Stimulated activated CD4-positive, alpha-beta T cell treated with anti-CD3 and anti-CD28 coated beads, Interleukin-12 subunit alpha, Interleukin-12 subunit beta, amount 100 ng/mL, for 48 hours (primary cell): ENCODE data around the gene GAS6.
"Not testable (repeated sequence)": the region's sequence is repeated elsewhere in the genome, so short reads cannot be mapped to it uniquely, and the experiment has no call there.

ENCODE experiments used
- DNase-seq, 3 donors: peaks; one replicate each; pipeline ENCODE4 v3.0.0-alpha.2; 2020; ENCODE audit warnings: low read depth in 2 of 3, low spot score in 1 of 3

Gene GAS6

DNA sequence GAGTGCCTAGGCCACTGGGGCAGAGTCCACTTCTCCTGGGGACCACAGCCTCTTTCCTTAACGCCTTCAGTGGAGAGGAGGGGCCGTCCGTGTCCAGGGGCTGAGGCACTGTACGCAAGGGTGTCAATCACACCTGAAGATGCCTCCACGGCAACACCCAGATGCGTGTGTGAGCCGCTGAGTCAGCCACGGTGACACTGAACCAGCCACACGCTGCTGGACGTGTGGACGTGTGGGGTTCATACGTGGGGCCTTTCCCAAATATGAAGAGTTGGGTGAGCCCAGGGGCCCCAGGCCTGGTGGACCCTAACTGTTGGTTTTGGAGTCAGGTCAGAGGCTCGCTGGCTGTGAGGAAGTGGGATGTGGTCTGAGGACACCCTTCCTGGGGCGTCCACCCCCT, 53.2 kb downstream of the GAS6 start:
- no peak for DNase-seq

DNA sequence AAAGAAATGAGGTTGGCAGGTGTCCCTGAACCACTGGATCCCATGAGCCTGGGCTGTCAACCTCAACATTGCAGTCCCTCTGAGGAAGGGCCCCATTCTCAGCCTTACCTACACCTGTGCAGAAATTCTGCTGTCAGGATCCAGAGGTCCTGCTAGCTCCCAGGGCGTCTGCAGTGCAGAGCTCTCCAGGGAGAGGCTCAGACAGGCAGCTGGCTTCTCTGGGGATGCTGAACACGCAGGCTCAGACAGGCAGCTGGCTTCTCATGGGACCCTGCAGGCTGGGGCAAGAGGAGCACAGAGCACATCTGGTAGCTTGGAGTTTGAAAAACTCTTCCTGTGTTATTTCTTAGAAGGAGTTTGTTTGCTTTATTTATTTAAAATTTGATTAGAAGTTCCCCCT, 53.9 kb downstream of the GAS6 start:
- DNase-seq, result no peak

DNA sequence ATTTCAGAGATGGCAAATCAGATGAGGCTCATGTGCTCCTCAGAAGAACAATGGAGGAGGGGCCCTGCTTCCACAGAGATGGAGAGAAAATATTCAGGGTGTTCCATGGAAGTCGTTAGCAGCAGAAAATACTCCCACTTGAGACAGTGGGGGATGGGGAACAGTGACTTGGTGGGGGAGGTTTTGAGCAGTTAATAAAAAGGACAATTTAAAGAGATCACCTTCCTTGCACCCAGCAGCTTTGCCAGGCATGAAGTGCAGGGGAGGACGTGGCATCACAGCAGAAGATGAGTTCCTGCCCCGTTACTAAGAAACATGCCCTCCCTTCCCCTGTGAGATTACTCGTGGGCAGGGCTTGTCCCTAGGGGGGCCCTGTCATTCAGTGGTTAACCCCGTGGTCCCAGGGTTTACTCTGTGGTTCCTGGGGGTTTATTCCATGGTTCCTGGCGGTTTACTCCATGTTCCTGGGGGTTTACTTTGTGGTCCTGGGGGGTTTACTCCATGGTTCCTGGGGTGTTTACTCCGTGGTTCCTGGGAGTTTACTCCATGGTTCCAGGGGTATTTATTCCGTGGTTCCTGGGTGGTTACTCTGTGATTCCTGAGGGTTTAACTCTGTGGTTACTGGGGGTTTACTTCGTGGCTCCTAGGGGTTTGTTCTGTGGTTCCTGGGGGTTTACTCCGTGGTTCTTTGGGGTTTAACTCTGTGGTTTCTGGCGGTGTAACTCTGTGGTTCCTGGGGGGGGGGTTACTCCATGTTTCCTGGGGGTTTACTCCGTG, 55.6 kb downstream of the GAS6 start:
- no peak for DNase-seq

DNA sequence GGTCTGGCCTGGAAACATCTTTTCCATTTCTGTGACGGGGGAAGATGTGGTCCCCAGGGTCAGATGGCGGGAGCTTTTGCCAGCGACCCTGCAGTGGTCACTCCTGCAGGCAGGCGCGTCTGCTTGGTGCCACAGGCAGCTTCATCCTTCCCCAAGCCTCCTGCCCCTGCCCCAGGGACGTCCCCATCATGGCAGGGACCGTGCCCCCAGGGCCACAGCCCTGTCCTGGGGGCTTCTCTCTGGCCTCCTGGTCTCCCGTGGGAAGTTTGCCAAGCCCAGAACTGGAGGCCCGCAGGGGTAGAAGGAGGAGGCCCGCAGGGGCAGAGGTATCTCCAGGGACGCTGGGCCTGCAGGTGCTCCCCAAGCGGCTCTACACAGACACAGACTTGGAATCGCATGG, 57.4 kb downstream of the GAS6 start:
- DNase-seq, result no peak

DNA sequence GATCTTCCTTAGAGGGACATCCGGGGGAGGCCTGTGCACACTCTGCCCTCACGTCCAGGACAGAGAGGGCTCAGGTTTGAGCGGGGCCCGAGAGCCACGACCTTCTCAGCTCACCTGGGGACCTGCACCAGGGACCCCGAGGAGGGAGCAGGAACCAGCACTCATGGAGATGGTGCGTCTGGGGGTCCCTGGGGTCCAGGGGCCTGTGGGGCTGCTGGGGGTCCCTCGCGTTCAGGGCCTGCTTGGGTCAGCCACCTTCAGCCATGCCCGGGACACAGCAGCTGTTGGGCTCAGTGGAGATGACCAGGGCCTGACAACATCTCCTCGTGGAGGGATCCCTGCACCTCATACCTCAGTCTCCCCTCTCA, 57.8 kb downstream of the GAS6 start:
- DNase-seq, result no peak

DNA sequence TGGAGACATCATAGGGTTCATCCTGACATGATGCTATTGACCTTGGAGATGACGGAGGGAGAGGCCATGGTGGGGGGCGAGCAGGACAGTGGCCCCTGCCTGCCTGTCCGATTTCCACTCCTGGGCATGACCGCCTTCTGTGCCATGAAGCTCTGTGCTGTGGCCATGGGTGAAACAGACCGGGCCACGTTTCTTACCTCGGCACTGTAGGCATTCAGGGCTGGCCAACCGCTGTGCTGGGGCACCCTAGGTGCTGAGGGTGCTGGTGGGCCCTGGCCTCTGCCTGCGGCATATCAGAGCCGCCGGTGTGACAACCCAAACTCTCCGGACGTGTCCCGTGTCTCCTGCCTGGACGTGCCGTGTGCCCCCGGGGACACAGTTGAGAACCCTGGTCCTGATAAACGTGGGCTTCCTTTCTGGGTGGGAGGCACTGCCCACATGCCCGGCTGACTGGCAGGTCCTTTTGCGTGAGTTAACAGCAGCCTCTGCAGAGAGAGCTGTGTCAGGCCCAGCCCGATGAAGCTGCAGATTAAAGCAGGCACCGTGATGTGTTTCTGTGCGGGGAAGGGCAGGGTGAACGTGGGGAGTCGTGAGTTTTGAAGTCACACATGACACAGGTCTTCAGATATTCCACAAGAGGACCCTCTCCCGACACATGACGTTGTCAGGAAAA, 58.3 kb downstream of the GAS6 start:
- DNase-seq, result no peak

DNA sequence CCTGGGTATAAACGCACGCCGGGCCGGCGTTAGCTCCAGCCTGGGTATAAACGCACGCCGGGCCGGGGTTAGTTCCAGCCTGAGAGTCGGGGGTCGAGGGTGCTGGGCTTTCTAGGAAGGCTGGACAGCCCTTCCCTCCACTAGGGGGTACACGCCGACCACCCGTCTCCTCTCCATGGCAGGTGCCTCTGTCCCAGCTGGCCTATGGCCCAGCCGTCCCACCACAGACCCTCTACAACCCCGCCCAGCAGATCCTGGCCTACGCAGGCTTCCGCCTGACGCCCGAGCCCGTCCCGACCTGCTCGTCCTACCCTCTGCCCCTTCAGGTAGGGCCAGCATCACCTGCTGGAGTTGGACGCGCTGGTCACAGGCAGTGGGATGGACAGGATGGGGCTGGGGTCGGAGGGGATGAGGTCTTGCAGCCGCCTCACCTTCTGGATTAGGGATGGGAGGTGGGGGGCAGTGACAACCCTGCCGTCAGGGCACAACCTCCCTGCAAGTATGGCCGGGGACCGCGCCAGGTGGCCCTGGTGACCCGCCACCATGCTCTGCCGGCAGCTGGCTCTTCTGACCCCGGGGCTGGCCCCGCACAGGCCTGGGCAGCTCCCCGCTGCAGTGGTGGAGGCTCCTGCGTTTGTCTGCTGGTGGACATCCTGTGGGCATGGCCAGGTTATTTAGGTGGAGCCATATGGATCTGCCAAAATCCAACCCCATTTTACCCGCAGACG, 59.0 kb downstream of the GAS6 start:
- DNase-seq, result no peak

DNA sequence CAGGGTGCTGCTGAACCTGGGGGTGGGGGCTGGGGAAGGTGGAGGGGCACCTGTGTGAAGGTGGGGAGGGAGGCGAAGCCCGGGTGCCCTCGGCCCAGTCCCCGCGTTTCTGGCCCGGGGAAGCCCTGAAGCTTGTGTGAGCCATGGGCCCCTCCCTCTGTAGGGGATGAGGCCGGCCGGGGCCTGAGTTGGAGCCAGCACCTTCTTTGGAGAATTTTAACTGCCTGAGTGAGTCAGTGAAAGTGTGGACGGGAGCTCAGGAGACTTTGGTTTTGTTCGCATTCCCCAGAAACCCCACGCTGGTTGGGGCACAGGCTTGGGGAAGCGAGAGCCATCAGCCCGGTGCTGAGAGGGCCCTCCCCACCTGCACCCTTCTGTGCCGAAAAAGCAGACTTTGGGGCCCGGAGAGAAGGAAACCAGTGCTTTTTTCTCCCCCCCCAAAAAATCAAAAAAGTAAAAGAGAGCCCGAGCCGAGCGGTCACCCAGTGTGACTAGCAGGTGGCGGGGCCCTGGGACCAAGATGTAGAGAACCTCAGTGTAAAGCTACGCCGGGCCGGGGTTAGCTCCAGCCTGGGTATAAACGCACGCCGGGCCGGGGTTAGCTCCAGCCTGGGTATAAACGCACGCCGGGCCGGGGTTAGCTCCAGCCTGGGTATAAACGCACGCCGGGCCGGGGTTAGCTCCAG, 59.7 kb downstream of the GAS6 start:
- no peak for DNase-seq

DNA sequence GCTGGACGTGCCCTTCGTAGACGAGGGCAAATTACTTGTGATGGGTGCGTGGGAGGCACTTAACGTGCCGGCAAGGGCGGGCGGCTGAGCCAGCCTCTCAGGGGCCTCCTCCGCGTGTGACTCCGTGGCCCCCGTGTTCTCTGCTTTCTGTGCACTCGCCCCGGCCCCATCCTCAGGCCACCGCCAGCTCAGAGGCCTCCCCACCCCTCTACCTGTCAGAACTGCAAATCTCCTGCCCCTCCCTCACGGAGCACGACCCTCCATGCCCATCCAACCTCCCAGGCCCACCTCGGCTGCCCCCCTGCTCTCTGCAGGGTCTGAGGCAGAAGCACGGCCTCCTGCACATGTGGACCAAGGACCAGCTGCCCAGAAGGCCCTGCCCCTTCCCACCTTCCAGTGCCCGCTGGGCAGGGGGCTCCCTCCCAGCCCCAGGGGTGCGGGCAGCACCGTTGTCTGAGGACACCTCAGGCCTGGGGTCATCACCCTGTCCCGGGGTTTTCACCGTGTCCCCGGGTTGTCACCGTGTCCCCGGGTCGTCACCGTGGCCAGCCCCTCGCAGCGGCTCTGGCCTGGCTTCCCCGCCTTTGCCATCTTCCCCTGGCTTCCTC, 60.4 kb downstream of the GAS6 start:
- DNase-seq, result no peak

DNA sequence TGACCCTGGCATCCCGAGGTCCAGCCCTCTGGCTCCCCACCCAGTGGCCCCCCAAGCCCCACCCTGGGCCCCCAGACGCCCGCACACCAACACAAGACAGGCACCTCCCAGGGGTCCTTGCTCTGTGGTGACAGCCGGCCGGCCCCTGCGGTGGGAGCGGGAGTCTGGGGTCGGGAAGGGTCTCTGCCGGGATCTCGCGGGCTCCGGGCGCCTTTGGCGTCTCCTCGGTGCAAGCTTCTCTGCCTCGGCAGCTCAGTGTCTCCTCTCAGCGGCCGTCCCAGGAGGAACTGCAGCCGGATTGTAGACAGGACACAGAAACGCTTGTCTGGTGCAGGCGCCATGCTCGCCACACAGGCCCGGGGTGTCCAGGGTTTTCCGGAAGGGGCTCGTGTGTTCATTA, 61.1 kb downstream of the GAS6 start:
- DNase-seq, result no peak

DNA sequence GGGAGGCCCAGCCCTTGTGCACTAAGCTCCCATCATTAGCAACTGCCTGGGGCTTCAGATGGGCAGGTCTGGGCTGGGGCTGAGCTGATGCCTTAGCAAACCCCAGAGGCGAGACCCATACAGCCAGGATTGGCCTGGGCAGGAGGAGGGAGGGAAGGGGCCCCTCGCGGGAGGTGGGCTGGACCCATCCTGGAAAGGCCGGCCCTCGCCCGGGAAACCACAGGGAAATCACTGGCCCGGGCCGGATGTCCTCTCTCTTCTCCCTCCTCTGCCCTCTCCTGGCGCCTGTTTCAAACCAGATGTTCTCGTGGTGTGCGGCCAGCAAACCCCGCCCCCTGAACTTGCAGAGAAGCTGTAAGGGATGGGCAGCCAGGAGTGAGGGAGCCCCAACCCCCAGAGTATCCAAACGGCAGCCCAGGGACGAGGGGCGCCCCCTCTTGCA, 61.8 kb downstream of the GAS6 start:
- no peak for DNase-seq

DNA sequence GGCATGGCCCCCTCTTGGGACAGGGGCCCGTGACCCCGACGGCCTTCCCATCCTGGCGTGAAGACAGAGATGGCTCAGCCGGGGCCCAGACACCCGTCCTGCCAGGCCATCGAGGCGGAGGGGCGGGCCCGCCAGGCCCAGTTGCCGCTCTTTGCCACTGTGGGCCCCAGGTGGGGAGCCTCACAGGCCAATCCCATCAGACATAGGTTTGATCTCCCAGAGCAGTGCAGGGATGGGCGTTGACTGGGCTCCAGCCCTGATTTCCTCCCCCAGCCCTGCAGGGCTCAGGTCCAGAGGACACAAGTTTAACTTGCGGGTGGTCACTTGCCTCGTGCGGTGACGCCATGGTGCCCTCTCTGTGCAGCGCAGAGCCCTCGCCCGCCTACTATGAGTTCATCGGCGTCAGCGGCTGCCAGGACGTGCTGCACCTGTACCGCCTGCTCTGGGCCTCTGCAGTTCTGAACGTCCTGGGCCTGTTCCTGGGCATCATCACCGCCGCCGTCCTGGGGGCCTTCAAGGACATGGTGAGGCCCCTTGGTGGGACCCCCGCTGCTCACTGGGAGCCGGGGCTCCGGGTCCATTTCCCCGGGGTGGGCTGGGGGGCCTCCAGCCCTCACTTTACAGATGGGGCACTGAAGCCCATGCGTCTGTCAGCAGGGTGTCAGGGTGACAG, 62.5 kb downstream of the GAS6 start:
- DNase-seq, result no peak

DNA sequence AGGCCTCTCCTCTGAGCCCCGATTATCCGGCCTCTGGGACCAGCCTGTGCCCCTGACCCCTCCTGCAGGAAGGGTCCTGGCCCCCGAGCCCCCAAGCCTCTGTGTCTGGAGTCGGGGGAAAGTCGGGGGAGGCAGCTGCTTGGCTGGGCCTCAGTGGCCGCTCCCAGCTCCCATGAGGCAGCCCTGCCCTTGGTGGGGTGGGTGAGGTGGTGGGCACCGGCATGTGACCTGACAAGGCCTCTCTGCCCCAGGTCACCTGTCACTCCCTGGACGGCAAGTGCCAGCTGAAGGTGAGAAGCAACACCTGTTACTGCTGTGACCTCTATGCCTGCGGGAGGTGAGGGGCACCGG, 63.3 kb downstream of the GAS6 start:
- DNase-seq, result no peak

DNA sequence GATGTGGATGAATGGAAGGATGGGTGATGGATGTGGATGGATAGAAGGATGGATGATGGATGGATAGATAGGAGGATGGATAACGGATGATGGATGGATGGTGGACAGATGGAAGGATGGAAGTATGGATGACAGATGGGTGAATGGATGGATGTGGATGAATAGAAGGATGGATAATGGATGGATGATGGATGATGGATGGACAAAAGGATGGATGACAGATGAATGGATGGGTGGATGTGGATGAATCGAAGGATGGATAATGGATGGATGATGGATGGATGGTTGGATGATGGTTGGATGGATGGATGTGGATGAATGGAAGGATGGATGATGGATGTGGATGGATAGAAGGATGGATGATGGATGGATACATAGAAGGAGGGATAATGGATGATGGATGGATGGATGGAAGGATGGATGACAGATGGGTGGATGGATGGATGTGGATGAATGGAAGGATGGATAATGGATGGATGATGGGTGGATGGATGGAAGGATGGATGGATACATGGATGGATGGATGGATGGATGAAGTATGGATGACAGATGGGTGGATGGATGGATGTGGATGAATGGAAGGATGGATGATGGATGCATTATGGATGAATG, 65.6 kb downstream of the GAS6 start:
- no peak for DNase-seq

DNA sequence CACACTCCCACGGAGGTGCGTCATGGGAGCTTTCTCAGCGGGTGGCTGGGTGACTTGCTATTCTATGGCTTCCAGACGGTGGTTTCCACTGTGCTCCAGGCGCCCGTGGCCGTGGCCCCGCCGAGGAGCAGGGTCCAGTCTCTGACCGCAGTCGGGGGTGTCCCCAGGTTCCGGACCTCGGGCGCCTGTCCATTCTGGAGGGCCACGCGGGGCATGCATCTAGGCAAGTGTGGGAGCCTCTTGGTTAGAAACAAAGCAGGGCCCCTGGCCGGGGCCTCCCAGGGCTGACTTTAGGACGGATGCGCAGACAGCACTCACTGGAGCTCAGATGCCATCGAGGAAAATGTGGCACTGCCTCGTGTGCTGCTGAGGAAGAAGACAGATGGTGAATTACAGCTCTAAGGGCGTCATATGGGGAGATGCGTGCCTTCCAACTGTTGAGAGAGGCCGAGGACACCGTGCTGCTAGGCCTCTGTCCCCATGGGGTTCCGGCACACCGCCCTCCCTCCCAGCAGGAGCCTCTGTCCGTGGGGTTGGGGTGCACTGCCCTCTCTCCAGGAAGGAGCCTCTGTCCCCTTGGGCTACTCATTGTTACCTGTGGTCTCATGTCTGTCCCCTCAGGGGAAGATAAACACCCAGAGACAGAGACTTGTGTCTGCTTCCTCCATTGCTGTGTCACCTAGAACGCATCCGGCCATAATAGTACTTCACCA, 66.8 kb downstream of the GAS6 start:
- no peak for DNase-seq

DNA sequence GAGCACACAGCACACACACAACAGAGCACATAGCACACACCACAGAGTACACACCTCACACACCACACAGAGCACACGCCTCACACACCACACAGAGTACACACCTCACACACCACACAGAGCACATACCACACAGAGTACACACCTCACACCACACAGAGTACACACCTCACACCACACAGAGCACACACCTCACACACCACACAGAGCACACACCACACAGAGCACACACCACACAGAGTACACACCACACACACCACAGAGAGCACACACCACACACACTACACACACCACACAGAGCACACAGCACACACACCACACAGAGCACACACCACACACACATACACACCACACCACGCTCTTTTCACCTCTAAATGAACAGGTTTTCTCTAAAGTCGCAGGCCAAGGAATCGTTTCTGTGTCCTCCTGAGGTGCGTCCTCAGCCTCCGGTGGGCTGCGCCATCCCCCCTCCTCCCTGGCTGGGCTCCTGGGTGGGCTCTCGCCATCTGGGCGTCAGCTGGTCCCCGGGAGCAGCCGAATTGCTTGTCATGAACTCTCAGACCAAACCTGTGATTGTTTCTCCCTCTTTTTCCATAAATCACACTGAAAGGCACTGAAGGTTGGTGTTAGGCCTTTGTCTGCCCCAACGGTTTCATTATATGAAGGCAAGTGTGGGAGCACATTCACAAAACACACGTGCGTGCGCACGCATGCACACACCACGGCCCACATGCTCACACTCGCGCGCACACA, 67.5 kb downstream of the GAS6 start:
- DNase-seq, result no peak

DNA sequence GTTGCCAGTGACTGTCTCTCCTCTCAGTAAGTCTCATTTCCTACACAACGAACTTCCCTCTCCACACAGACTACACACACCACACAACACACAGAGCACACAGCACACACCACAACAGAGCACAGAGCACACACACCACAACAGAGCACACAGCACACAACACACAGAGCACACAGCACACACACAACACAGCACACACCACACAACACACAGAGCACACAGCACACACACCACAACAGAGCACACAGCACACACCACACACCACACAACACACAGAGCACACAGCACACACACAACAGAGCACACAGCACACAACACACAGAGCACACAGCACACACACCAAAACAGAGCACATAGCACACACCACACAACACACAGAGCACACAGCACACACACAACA, 68.5 kb downstream of the GAS6 start:
- DNase-seq, result not testable (repeated sequence)

DNA sequence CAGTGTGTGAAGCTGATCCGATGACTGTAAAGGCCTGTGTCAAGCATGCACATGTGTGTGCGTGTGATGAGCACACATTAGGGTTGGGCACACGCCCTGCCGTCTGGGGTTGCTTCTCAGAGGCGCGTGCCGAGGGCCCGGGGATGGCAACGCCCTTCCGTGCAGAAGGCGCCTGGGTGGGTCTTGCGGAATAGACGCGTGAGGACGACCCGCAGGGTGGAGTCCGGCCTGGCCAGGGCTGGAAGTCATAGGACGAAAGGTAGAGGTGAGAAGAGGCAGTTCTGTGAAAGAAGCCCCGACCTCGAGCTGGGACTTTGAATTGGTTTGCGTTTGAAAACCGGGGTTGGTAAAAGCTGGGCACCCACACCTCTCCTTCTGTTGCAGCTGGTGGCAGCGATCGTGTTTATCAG, 69.1 kb downstream of the GAS6 start:
- no peak for DNase-seq

DNA sequence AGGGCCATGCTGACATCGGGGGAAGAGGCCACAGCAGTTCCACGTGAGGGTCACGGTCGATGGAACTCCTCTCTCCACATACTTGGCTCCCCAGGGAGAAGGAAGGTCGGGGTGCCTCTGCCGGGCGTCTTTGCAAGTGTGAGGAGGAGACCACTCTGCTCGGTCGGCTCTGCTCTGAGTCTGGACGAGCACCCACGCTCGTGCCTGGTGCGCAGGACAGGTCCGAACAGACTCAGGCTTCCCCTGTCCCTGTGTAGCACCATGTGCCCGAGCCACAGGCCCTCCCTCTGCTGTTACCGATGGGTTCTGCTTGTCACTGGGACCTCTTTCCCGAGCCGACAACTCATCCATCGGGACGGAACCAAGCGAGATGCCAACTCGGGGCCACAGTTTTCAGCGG, 69.8 kb downstream of the GAS6 start:
- DNase-seq, result no peak
